Medulla oblongata (tissue), 1 donor: ENCODE data around the gene LCE5A.
"Not testable (repeated sequence)": the region's sequence is repeated elsewhere in the genome, so short reads cannot be mapped to it uniquely, and the experiment has no call there.

Experiments
- DNase-seq: peaks from one replicate; pipeline ENCODE4 v3.0.0-alpha.2; 2015; ENCODE audit errors: extremely low spot score

The LCE5A gene, protein sequence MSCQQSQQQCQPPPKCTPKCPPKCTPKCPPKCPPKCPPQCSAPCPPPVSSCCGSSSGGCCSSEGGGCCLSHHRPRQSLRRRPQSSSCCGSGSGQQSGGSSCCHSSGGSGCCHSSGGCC

DNA sequence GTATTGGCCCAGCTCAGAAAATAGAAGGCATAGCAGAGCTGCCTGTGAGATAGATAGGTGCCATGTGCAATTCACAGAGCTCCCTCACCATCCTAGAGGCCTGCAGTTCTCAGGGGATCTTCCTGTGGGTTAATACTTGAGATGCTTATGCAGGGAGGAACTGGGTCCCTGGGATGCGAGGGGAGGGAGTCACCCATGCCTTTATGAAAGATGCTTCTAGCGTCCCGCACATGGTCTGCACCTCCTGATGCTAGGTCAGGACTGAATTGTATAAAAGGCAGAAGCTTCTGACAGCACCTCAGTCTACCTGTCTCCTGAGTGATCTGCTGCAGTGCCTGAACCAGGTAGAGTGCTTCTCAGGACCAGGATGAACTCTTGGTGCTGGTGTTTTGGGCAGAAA is at the start of gene LCE5A:
LCE5A (plus strand) TSS at position 301 of the 400 bp plus-strand sequence. CDS start 732 bp downstream, outside the sequence.
- DNase-seq: no peak

DNA sequence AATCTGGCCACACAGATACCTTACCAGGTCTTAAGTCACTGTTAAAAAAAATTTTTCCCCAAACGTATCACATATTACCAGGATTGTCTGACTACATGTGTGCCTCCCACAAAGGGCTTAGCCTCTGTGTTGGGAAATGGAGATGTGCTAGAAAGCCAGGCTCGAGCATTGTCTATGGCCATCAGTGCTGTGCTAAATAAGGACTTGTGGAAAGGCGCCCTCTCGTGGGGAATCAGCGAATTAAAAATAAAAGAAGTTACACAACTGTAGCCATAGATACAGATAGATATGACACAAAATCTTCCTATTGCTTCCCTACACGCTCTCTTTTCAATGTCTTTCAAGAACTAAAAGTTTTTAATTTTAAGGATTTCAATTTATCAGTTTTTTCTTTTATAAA is 49.1 kb upstream of the LCE5A start:
- DNase-seq: peak; percentile 66

DNA sequence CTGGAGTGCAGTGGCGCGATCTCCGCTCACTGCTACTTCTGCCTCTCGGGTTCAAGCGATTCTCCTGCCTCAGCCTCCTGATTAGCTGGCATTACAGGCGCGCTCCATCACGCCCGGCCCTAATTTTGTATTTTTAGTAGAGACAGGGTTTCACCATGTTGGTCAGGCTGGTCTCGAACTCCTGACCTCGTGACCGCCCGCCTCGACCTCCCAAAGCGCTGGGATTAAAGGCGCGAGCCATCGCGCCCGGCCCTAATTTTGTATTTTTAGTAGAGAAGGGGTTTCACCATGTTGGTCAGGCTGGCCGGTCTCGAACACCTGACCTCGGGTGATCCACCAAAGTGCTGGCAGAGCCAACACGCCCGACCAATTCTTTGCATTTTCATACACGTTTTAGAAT is 48.0 kb upstream of the LCE5A start:
- DNase-seq: no peak

DNA sequence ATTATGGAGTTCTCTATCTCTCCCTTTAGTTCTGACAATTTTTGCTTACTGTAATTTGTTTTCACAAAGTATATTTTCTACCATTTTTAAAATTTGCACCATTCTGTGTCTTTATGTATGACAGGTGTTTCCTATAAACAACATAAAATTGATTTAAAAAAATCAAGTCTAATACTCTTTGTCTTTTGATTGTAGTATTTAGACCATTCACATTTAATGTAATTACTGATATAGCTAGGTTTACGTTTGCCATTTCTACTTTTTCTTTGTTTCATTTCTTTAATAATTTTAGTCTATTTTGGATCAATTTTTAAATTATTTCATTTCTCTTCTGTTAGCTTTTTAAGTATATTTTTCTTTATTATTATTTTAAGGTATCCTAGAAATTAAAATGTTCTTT is 44.4 kb upstream of the LCE5A start:
- DNase-seq: no peak

DNA sequence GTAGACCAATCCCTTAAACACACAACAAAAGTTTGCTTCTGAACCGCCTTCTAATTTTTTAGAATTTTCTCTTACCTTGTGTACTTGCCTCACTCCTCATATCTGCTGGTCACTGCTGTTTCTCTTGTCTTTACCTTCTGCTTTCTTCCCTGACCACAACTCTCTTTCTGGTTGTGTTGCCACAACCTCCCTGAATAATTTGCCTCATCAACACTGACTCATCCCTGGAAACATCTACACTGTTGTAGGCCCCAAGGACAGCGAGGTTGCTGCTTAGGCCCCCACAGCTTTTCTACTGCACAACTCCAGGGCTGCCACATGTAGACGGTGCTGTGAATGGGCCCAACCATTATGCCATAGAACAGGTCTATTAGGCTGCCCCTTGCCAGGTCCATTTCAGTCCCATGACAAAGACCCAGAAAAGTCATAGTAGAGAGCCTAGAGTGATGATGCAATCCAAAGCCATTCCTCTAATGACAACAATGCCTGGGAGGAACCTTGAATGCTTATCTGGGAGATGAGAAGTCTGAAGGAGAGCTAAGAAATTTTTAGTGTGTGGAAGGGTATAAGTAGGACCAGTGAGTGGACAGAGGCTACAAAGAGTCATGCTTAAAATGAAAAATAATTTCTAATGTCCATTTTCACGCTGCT is 36.6 kb upstream of the LCE5A start:
- DNase-seq: no peak

DNA sequence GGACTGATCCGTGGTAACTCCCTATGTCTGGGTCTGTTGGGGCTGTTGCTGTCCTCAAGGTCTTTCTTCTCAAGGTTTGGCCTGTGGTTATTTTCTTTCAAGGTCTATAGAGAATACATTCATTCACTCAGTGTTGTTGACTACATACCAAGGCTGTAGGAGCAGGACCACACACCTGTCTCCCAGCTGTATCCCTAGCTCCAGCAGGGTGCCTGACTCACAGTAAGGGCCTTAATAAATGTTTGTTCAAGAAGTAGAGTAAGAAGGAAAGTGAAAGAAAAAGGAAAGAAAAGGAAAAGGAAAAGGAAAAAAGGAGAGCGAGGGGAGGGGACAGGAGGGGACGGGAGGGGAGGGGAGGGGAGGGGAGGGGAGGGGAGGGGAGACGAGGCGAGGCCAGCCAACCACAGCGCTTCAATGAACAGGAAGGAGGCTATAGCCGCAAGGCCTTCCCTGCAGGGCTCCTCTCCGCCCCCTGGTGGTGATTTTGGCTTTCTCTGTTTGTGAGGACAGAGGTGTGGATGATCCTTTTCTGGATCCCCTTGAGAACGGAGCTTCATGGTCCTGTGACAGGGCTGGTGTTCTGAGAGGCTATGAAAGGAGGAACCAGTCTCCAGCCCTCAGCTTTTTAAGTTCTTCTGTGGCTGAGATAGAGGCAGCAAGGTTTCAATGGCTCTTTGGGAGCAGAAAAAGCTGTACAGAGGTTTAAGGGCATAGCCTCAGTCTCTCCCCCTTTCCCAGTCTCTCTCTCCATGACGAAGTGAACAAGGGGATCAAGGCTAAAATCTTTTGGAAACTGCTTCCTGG is 30.6 kb upstream of the LCE5A start:
- no peak for DNase-seq

DNA sequence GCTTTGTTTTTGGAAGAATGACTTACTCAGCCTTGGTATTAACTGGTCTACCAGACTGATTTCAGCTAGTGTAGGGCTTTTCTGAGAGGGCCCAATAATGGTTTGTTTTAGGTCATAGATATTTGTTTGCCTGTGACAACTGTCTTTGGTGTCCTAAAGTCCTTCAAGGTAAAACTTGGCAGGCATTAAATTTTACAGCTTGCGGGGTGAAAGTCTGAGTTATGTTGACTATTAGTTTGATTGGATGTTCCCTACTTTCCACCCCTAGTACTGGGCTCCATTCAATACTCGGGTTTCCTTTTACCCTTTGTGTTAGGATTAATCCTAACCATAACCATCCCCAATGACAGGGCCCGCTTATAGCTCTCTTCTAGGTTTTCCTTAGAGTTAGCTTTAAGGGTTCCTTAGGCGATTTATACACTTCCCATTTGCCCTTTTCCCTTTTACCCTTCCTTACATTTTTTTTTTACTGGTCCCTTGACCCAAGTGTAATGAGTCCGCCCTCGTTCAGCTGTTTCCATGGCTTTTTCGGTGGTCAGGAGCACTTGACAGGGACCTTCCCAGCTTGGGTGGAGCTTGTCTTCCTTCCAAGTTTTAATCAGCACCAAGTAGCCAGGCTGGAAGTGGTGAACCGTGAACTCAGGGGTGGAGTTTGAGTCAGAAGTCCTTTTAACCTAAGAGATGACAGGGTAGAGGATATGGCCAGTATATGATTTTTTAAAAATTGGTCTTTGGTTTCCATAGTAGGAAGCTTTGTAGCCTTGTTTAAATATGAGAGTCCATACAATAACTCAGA is 28.5 kb upstream of the LCE5A start:
- DNase-seq: no peak

DNA sequence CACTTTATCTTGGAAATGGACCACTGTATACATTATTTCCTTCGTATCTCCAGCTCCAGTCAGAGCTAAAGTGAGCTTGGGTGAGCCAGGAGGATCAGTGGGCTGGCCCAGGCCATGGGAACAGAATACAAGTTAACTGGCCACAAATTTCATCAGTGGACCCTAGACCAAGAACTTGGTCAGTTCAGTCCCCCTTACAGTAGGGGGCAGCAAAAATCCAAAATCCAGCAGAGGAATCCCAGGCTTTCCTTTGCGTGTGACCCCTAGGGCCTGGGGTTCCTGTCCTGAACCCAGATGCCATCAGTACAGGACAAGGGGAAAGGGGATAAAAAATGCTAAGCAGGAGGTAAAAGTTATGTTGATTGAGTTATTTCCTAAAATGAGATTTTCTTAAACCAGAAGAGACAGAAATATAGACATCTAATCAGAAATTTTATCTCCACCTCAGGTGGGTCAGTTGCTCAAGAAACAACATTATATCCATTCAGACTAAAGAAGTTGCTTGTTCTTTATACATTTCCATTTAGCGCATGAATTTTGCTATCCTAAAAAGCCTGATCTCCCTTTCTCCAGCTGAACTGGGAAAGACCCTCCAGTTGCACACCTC is 24.1 kb upstream of the LCE5A start:
- no peak for DNase-seq

DNA sequence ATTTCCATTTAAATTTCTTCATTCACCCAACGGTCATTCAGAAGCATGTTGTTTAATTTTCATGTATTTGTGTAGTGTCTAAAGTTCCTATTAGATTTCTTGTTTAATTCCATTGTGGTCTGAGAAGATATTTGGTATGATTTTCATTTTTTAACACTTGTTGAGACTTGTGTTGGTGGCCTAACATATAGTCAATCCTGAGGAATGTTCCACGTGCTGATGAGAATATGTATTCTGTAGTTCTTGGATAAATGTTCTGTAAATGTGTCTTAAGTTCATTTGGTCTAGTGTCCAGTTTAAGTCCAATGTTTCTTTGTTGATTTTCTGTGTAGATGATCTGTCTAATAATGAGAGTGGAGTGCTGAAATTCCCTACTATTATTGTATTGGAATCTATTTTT is 22.7 kb upstream of the LCE5A start:
- DNase-seq: no peak

DNA sequence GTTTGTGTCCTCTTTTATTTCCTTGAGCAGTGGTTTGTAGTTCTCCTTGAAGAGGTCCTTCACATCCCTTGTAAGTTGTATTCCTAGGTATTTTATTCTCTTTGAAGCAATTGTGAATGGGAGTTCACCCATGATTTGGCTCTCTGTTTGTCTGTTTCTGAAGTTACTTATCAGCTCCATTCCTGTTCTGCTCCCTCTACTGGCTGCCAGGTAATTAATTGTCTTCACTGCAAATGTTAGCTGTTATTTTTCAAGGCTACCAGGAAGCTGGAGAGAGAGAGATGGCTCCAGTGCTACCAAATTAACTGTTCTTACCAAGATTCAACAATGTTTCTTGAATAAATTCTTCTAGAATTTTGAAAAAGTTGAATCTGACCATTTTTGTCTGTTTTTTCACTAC is 19.1 kb upstream of the LCE5A start:
- DNase-seq: not testable (repeated sequence)

DNA sequence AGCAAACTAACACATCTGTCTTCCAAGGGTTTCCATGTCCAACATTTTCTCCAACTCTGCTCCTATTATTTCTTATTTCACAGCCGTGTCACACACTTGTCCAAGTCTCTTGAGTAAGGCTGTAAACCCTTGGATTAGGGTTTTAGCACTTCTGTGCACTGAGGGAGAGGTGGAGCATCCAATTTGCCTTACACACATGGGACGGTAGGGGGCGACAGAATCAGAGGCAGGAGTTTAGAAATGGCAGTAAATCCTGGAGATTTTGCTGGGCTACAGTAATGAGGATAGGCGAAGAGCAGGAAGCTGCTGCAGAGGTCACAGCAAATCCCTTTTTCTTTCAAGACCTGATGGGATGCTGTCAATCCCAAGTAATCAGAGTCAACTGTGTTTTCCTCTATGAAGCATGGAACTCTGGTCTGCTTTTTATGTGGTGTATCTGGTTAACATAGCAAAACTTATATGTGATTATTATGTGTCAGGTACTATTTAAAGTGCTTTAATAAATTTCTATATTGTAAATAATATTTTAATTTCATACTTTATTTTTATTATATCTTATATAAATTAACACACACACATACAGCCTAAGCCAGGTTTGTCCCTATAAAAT is 15.4 kb upstream of the LCE5A start:
- DNase-seq: no peak

DNA sequence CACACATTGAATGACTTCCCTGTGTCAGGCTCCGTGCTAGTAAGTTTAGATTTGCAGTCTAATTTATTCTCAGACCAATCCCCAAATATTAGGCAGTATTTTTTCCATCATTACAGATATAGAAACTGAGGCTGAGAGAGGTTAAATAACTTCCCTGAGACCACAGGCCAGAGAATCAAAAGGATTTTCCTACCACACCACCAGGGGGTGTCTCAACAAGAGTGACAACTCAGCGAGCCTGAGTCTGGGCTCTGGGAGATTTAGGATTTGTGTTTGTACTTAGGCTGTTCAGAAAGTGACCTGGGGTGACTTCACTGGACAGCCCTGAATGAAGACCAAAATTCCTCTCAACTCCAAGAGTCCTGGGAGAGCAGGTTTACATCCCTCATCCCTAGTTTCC is 13.3 kb upstream of the LCE5A start:
- peak; percentile 13 for DNase-seq

DNA sequence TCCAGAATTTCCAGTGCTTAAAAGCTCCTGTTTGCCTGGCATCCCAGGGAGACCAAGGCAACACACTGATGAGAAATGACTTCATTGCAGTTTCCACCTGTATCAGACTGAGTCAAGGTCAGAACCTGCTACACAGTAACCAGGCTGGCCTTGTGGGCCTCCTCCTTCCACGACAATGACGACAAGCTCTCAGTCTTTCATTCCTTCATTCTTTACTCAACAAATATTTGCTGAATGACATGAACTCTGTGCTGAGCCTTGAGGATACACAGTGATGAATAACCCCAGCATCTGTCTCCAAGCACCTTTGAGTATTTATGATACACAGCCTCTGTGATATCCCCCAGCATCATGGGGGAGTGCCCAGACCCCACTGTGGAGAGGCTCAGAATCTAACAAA is 8.9 kb upstream of the LCE5A start:
- no peak for DNase-seq

DNA sequence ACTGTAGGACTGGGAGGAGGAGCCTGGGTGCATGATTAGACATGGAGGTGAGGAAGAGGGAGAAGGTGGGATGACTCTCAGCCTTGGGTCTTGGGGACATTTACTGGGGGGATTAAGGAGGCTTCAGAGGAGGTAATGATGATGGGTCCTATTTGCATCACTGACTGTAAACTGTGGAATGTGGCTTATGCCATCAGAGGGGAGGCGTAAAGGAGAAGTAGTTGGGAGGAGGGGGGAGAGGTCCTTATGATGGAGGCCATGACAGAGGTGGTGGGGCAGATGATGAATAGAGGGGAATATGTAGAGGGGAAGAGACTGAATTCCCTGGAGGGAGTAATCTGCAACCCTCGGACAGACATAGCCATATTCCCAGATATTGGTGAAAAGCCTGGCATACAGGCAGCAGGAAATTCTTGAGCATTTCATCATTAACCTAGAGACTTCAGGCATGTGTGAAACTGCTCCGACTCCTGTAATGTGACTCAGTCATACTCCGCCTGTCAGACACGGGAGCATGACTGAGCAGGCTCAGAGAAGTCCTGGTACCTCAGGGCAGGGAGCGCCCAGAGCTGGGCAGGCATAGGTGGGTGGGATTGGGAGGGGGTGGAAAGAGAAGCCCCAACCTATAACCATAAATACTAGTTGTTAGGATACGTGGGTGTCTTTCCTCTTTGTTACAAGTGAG is 8.0 kb upstream of the LCE5A start:
- DNase-seq: no peak

DNA sequence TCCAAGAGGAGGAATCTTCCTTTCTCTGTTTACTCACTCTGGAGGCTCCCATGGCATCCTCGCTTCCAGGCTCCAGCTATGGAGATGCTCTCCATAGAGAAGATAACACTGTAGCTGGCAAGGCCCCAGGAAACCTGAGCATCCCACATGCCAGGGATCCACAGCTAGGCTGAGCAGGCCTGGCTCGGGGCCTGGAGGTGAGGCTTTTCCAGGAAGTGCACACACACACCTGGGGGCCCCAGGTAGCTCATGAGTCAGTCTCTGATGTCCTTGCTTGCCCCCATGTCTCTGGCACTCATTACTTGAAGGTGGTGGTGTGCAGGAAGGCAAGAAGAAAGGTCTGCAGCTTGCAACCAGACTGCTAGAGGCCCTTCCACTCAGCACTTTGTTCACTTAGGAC is 5.5 kb upstream of the LCE5A start:
- DNase-seq: no peak

DNA sequence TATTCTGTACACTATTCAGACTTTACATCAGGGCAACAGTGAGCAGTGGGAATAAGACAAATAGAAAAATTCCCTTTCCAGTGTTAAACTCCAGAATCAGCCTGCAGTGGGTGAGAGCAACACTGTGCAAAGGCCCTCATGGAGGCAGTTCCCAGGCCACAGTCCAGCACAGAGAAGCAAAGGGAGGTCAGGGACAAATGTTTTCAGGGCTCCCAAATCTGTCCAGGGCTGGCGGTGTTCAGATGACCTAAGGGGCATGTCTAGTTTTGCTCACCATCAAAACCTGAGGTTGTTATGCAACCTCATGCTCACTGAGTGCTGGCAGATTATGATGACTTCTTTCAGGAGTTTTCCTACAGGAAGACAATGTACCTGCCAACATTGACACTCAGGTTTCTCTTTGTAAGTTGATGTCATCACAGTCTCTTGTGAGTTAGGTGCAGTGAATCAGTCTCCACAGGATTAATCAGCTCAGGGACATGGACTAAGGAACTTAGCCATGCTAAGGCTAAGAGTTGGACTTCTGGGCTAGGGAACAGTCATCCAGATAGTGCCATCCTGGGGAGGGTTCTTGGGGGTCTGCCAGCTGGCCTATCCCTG is 3.6 kb upstream of the LCE5A start:
- DNase-seq: no peak

DNA sequence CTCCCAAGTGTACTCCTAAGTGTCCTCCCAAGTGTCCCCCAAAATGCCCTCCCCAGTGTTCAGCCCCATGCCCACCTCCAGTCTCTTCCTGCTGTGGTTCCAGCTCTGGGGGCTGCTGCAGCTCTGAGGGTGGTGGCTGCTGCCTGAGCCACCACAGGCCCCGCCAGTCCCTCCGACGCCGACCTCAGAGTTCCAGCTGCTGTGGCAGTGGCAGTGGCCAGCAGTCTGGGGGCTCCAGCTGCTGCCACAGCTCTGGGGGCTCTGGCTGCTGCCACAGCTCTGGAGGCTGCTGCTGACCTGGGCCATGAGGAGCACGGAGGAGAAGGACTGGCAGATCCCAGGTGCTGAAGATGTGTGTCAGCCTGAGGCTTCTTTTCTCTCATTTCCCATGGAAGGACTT is 993 bp downstream of the LCE5A start:
- no peak for DNase-seq

DNA sequence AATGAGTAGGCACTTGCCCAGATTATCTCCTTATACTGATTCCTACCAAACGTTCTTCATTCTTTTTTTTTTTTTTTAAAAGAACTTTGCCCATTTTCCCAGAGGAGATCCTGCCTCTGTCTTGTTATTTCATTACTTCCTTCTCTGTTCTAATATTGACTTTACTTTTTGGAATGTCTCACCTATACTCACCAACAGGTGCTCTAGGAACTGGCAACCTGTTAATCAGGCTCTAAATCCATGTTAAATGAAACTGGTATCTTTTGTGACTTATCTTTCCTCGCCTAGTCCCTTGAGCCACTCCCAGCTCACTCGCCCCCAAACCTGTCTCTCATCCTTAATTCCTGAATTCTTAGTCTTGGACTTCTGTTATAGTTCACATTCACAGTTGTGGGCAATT is 2.5 kb downstream of the LCE5A start:
- DNase-seq: no peak

DNA sequence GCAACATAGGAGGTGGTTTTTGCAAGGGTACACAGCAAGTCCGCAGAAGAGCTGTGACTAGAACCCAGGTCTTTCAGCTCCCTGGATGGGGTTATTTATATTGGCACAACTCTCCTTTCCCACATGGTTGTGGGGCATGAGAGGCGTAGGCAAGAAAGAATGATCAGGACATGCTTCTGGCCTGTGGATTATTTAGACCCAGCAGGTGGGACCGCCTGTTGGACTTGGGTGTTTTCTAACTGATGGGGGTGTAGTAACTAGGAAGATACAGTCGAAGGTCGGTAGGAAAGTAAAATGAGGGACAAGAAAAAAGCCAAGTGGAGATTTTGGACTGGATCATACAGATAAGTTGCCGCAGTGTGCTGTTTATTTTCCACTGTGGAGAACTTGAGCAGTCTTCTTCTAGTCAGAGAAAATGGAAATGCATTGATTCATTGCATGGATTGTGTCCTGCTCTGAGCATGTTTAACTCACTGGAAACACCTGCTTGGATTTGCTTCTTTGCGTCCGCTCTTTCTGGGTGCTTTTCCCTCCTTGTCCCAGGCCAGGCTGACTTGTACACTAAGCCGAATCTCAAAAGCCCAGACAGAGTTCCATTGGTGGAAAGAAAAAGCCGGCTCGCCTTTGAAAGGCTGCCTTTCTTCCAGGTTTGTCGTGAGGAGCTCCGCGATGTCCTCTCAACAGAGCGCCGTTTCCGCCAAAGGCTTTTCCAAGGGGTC is 4.3 kb downstream of the LCE5A start:
- no peak for DNase-seq

DNA sequence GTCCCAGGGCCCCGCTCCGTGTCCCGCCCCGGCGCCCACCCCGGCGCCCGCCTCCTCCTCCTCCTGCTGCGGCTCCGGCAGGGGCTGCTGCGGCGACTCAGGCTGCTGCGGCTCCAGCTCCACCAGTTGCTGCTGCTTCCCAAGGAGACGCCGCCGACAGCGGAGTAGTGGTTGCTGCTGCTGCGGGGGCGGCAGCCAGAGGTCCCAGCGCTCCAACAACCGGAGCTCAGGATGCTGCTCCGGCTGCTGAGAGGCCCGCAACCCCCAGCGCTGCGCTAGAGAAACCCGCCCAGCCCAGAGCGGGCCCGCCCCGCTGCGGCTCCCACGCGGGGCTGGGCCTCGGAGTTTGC is 4.8 kb downstream of the LCE5A start:
- DNase-seq: no peak
